ENCODE measurements around the gene TOM1. TPM values are rescaled to one million over a fixed set of nuclear protein-coding genes. Genes with fewer than 3 reads are reported as not detected.

The TOM1 gene
- 10 to 100 TPM; 30.0 to 37.8 TPM for total RNA-seq

DNA sequence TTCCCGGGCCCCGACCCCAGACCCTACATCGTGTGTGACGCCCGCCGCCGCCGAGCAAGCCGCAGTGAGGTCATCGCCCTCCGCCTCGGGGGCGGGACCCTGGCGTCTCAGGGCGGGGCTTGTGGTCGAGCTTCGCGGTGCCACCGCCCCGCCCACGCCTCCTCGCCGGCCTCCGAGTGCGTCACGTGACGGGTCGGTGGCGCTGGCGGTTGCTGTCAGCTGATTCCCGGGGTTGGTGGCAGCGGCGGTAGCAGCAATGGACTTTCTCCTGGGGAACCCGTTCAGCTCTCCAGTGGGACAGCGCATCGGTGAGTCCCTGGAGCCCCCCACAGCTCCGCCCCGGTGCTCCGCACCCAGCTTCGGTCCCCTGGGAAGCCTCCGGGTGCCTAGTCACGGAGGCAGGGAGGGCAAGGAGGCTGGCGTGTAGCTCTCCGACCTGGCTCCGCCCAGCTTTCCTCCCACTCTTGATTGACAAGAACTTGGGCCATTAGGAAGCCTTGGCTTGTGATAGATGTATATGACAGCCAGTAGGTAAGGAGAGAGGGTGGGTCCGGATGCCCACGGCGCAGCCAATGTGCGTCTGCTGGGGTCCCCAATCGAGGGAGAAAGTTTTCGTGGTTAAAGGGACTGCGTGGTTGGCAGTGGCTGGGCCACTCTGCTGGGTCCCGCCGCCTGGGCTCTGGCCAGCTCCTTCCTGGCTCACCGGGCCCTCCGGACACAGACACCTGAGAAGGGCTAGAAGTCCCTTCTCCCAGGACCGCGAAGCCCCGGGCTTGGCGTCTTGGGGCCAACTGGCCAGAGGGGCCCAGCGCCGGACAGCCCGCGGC is at the start of gene TOM1:
Gene TOM1, plus strand, starts transcription at position 222 of the 827 bp plus-strand sequence. Its CDS starts 35 bp downstream, at position 257.
- CTCF ChIA-PET = interaction anchor here (0.5 to 1.8 kb wide), 6 partner anchors 10 to 127 kb away, joined by 3 to 5 read pairs (median 4); no protein-coding TSS in a partner anchor
- Mint-ChIP-seq H3K4me1 (peaks cover 32% of the 10 kb centered on the region), H3K36me3 (ENCODE audit: low read depth) (peaks cover 15% of the 10 kb centered on the region), H3K9me3 (no peaks in the 10 kb centered on the region), H3K27me3 (no peaks in the 10 kb centered on the region), H3K4me3 (peak within 1 kb of the TSS; percentile 92), H3K27ac (peak within 1 kb of the TSS; percentile 94)
- POLR2A ChIA-PET = interaction anchor here (0.7 to 0.8 kb wide), 3 partner anchors 11 to 43 kb away, joined by 3 to 6 read pairs (median 6); partner anchors contain the start of gene HMGXB4
- peak; percentile 96 for DNase-seq

DNA sequence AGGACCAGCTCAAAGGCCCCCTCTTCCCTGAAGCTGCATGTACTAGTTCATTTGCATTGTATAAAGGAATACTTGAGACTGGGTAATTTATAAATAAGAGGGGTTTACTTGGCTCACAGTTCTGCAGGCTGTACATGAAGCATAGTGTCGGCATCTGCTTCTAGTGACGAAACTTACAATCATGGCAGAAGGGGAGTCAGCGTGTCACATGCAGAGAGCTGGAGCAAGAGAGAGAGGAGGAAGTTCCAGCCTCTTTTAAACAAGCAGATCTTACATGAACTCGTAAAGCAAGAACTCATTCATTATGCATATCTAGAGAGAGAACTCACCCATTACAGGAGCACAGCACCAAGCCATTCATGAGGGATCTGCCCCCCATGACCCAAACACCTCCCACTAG is 49.5 kb upstream of the TOM1 start:
- ChIA-PET POLR2A (no interaction called here), CTCF (no interaction called here)
- no peaks in the 10 kb centered on the region for H3K9me3 Mint-ChIP-seq
- H3K27ac Mint-ChIP-seq = no peak overlapping the region
- no peaks in the 10 kb centered on the region for H3K4me1 Mint-ChIP-seq
- no peaks in the 10 kb centered on the region for H3K36me3 Mint-ChIP-seq (ENCODE audit: low read depth)
- peaks cover 6% of the 10 kb centered on the region for H3K27me3 Mint-ChIP-seq
- no peak overlapping the region for H3K4me3 Mint-ChIP-seq
- DNase-seq = no peak

DNA sequence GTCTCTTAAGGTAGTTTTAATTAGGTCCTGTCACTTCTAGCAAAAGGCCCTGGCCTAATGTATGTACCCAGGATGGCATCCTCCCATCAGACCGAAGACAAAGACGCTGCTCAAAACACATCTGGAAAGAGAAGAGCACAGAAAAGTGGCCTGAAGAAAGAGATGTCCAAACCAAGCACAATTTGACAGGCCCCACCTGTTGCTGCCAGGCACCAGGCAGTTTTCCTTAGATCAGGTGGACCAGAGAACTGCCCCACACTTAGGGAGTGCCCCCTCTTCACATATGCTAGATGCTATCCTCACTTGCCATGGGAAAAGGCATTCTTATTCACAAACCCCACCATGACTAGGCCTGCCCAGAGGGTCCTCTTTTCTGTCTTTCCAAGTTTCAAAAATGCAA is 45.7 kb upstream of the TOM1 start:
- Mint-ChIP-seq H3K27me3 (no peaks in the 10 kb centered on the region), H3K9me3 (no peaks in the 10 kb centered on the region), H3K4me1 (peaks cover 19% of the 10 kb centered on the region), H3K4me3 (no peak overlapping the region), H3K36me3 (ENCODE audit: low read depth) (peaks cover 8% of the 10 kb centered on the region), H3K27ac (no peak overlapping the region)
- CTCF ChIA-PET = no interaction called here
- POLR2A ChIA-PET = no interaction called here
- no peak for DNase-seq

DNA sequence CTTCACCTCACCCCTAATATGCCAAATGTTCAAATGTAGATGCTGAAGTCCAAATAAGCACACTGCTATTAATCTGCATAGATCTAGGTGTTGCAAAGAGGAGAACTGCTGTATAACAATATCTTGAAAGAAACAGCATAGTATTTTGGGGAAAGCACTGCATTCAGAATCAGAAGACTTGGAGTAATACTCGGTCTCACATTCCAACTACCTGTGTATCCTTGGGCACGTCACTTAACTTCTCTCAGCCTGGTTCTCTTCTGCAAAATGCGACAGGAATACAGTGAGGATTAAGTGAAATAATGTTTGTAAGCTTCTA is 42.7 kb upstream of the TOM1 start:
- POLR2A ChIA-PET = interaction anchor here (1.4 kb wide), 1 partner anchor 43 kb away, joined by 6 read pairs; the partner anchor contains the start of gene TOM1
- Mint-ChIP-seq H3K9me3 (no peaks in the 10 kb centered on the region), H3K36me3 (ENCODE audit: low read depth) (peaks cover 26% of the 10 kb centered on the region), H3K4me3 (peak overlapping the region; percentile 92), H3K4me1 (peaks cover 32% of the 10 kb centered on the region), H3K27me3 (no peaks in the 10 kb centered on the region), H3K27ac (peak overlapping the region; percentile 96)
- CTCF ChIA-PET = no interaction called here
- no peak for DNase-seq

DNA sequence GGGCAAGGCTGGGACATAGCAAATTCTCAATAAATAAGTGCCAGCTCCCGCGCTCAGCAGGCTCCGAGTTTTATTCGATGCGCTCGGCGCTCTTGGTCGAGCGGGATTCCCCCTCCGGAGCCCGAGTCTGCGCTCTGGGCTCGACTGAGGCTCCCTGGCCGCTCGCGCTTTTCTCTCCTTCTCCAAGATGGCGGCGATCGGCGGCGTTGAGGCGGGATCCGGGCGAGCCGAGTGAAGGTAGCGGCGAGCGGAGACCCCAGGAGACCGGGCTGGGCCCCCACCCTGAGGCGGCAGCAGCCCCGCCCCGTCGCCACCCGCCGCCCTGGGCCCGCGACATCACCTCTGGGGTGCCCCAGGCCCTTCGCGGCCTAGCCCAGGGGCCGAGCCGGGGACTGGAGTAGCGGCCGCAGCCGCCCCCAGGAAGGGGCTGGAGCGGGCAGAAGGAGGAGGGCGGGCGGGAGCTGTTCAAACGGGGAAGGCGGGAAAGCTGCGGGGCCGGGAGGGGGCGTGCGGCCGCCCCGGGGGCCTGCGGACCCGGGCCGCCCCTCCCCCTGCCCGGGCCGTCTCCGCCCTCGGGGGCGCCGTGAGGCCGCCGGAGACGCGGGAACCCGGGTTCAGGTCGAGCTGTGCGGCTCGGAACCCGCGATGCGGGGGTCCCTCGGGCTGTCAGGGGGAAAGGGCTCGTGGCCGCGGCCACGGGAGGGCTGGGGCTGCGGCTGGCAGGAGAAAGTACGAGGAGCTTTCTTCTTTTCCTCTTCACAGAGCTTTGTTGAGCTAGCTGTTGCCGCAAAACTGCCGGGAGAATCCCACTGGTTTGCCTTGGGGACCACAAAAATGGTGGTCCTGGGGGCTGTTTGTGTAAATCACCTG is 42.1 kb upstream of the TOM1 start, which contains the start of gene HMGXB4:
Gene HMGXB4, plus strand, starts transcription at position 173 of the 870 bp plus-strand sequence. CDS start 4,898 bp downstream, outside the sequence.
- ChIA-PET CTCF (interaction anchor here (0.9 to 2.3 kb wide), 2 partner anchors 16 to 32 kb away, joined by 4 to 5 read pairs; no protein-coding TSS in a partner anchor), POLR2A (interaction anchor here (0.8 to 1.4 kb wide), 2 partner anchors 19 to 42 kb away, joined by 4 to 6 read pairs; partner anchors contain the start of gene TOM1)
- peaks cover 31% of the 10 kb centered on the region for H3K36me3 Mint-ChIP-seq (ENCODE audit: low read depth)
- H3K9me3 Mint-ChIP-seq = no peaks in the 10 kb centered on the region
- no peaks in the 10 kb centered on the region for H3K27me3 Mint-ChIP-seq
- H3K4me3 Mint-ChIP-seq = peak within 1 kb of the TSS; percentile 92
- H3K27ac Mint-ChIP-seq = peak within 1 kb of the TSS; percentile 96
- H3K4me1 Mint-ChIP-seq = peaks cover 32% of the 10 kb centered on the region
- peak; percentile 89 for DNase-seq

DNA sequence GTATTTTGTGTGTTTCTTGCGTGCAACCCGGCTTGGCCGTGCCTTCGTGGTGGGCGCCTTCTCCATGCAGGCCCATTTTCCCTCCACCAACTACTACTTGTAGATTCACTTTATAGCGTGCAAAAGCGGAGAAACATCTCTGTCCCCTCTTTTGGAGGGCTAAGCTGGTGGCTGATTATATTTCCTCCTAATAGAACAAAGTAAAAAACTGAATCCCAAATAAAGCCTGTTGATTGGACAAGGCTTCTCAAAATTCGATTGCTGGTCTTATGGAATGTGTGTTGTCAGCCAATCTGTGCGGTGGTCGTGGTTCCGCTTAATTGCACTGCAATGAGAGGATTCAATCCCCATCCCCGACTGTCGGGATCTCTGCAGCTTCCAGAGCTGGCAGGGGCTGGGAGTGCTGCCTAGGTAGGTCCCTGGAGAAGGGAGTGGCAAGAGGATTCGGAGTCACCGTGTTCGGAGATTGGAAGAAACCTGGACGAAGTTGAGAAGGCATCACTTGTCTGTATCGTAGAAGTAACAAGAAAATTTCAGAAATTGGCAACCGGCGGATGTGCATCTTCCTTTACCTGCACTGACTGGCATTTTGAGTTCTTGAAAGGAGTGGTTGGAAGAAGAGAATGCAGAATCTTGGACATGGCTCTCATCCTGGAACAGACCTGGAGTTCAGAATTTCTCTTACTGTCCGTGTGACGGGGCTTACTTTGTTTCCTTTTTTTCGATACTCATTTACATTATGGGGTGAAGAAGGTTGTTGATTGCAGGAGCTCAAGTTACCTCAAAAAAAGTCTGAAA is 41.3 kb upstream of the TOM1 start:
- H3K27ac Mint-ChIP-seq = peak overlapping the region; percentile 96

DNA sequence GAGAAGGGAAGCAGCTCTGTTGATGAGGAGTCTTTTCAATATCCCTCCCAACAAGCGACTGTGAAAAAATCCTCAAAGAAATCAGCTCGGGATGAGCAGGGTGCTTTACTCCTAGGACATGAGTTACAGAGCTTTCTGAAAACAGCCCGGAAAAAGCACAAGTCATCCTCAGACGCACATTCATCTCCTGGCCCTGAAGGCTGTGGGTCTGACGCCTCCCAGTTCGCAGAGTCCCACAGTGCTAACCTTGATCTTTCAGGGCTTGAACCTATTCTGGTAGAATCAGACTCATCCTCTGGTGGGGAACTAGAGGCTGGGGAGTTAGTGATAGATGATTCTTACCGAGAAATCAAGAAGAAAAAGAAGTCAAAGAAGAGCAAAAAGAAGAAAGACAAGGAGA is 34.7 kb upstream of the TOM1 start:
- no peaks in the 10 kb centered on the region for H3K9me3 Mint-ChIP-seq
- CTCF ChIA-PET = interaction anchor here (1.0 kb wide), 1 partner anchor 18 kb away, joined by 3 read pairs; no protein-coding TSS in a partner anchor
- DNase-seq = no peak
- peaks cover 69% of the 10 kb centered on the region for H3K36me3 Mint-ChIP-seq (ENCODE audit: low read depth)
- POLR2A ChIA-PET = no interaction called here
- peaks cover 12% of the 10 kb centered on the region for H3K4me1 Mint-ChIP-seq
- no peak overlapping the region for H3K27ac Mint-ChIP-seq
- H3K4me3 Mint-ChIP-seq = no peak overlapping the region
- H3K27me3 Mint-ChIP-seq = no peaks in the 10 kb centered on the region

More for the DNA sequence above, 41.3 kb upstream of the TOM1 start:
- H3K27me3 Mint-ChIP-seq = no peaks in the 10 kb centered on the region
- ChIA-PET POLR2A (interaction anchor here (0.8 to 1.4 kb wide), 2 partner anchors 18 to 41 kb away, joined by 4 to 6 read pairs; partner anchors contain the start of gene TOM1), CTCF (interaction anchor here (0.9 to 2.3 kb wide), 2 partner anchors 17 to 31 kb away, joined by 4 to 5 read pairs; no protein-coding TSS in a partner anchor)
- DNase-seq = peak; percentile 8
- peak overlapping the region; percentile 92 for H3K4me3 Mint-ChIP-seq
- H3K4me1 Mint-ChIP-seq = peaks cover 32% of the 10 kb centered on the region
- H3K9me3 Mint-ChIP-seq = no peaks in the 10 kb centered on the region
- H3K36me3 Mint-ChIP-seq (ENCODE audit: low read depth) = peaks cover 39% of the 10 kb centered on the region

DNA sequence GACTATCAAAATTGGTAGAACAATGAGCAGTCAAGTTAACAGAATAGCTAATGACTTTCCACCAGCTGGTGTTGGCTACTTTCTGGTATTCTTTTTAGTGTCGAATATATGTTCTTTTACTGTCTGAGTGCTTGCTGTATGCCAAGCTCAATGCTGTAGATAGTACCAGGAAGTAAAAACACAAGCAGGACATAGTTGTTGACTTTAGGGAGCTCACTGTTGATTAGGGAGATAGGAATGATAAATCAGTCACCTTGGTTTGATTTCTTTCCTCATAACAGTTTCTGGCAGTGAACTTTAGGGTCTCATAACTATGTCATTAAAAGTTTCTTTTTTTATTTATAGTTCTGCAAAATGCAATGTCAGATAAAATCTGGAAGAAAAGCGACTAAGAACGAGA is 33.4 kb upstream of the TOM1 start:
- no peak for DNase-seq
- CTCF ChIA-PET = no interaction called here
- H3K27ac Mint-ChIP-seq = no peak overlapping the region
- POLR2A ChIA-PET = no interaction called here
- H3K9me3 Mint-ChIP-seq = no peaks in the 10 kb centered on the region
- H3K4me1 Mint-ChIP-seq = peaks cover 9% of the 10 kb centered on the region
- H3K4me3 Mint-ChIP-seq = no peak overlapping the region
- H3K36me3 Mint-ChIP-seq (ENCODE audit: low read depth) = peaks cover 67% of the 10 kb centered on the region
- H3K27me3 Mint-ChIP-seq = no peaks in the 10 kb centered on the region

DNA sequence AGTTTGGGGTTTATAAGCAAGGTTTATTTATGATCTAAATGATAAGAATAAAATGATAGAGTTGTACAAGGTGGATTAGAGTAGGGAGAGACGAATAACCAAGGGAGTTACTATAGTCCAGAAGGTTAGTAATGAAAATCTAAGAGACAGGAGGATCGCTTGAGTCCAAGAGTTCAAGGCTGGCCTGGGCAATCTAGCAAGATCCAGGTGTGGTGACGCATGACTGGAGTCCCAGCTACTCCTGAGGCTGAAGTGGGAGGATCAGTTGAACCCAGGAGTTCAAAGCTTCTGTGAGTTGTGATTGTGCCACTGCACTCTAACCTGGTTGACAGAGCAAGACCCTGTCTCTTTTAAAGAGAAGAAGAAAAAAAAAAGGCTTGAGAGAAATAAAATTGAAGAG is 30.1 kb upstream of the TOM1 start:
- Mint-ChIP-seq H3K36me3 (ENCODE audit: low read depth) (peaks cover 60% of the 10 kb centered on the region), H3K9me3 (no peaks in the 10 kb centered on the region), H3K27me3 (no peaks in the 10 kb centered on the region), H3K4me3 (no peak overlapping the region), H3K27ac (peak overlapping the region; percentile 36), H3K4me1 (peaks cover 34% of the 10 kb centered on the region)
- ChIA-PET POLR2A (interaction anchor here (0.7 kb wide), 1 partner anchor 378 kb away, joined by 3 read pairs; the partner anchor contains the start of gene APOL6), CTCF (no interaction called here)
- no peak for DNase-seq

DNA sequence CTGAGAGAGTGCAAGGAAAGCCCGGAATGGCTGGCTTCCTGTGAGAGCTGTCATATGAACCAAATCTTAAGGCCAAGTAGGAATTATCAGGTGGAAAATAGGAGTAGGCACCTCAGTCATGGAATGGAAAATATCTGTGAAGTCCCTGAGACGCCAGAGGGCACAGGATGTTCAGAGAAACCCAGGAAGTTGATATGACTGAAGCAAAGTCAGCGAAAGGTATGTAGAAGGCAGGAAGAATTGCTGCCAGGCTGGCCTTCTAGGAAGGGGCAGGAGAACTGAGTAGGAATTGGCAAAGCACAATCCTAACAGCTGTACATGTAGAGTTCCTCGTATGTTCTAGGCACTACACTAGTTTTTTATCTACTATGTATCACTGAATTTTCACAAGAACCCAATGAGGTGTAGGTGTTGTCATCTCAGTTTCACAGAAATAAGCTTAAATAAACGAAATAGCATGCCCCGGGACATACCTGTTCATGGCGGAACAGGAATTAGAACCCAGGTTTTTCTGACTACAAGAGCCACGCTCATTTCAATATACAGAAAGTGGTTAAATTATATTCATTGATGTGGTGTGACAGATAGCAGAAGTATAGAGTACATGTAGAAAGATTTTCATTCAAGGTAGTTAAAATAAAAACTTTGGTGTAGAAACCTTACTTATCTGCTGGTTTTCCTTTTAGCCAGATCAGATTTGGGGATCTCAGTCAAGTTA is 25.4 kb upstream of the TOM1 start:
- H3K4me1 Mint-ChIP-seq = peaks cover 30% of the 10 kb centered on the region
- H3K9me3 Mint-ChIP-seq = no peaks in the 10 kb centered on the region
- DNase-seq = no peak
- ChIA-PET CTCF (interaction anchor here (1.1 to 1.6 kb wide), 2 partner anchors 9 to 26 kb away, joined by 3 read pairs; partner anchors contain the start of gene TOM1), POLR2A (no interaction called here)
- H3K27ac Mint-ChIP-seq = peak overlapping the region; percentile 61
- H3K27me3 Mint-ChIP-seq = no peaks in the 10 kb centered on the region
- peaks cover 46% of the 10 kb centered on the region for H3K36me3 Mint-ChIP-seq (ENCODE audit: low read depth)
- no peak overlapping the region for H3K4me3 Mint-ChIP-seq

DNA sequence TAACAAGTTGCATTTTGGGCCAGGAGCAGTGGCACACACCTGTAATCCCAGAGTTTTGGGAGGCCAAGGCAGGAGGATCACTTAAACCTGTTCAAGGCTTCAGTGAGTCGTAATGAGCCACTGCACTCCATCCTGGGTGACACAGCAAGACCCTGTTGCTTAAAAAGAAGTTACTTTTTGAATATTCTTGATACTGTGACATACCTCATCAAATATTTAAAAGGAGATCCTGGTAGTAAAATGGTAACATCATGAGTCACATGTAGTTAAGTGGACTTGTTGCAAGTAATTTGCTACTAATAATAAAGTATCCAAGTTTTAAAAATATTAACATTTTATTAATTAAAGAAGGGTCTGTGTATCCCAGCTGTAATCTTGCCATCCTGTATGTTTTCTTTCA is 24.1 kb upstream of the TOM1 start:
- ChIA-PET POLR2A (no interaction called here), CTCF (no interaction called here)
- no peak overlapping the region for H3K4me3 Mint-ChIP-seq
- H3K27ac Mint-ChIP-seq = no peak overlapping the region
- H3K27me3 Mint-ChIP-seq = no peaks in the 10 kb centered on the region
- H3K36me3 Mint-ChIP-seq (ENCODE audit: low read depth) = peaks cover 43% of the 10 kb centered on the region
- no peaks in the 10 kb centered on the region for H3K9me3 Mint-ChIP-seq
- DNase-seq = no peak
- peaks cover 31% of the 10 kb centered on the region for H3K4me1 Mint-ChIP-seq
